Measurements from ENCODE around the gene FSIP1.
"Not testable (repeated sequence)": the region's sequence is repeated elsewhere in the genome, so short reads cannot be mapped to it uniquely, and the experiment has no call there.

Gene FSIP1

GRCh38 chr15:39782441-39783138, at the start of gene FSIP1:
FSIP1 (minus strand) TSS chr15:39782841; CDS start chr15:39776524, 6,317 bp downstream.
- peak; percentile 87 to 94 (median 90) for DNase-seq

- DNase-seq = no peak
Observed at GRCh38 chr15:39830166-39830565, 47.5 kb upstream of the FSIP1 start.

GRCh38 chr15:39828374-39828931, 45.8 kb upstream of the FSIP1 start:
- no peak for DNase-seq

GRCh38 chr15:39826975-39827374, 44.3 kb upstream of the FSIP1 start:
- no peak for DNase-seq

GRCh38 chr15:39823634-39824033, 41.0 kb upstream of the FSIP1 start:
- DNase-seq = no peak

GRCh38 chr15:39820050-39820602, 37.5 kb upstream of the FSIP1 start:
- no peak for DNase-seq

GRCh38 chr15:39819533-39819932, 36.9 kb upstream of the FSIP1 start:
- DNase-seq = no peak

- no peak for DNase-seq
Observed at GRCh38 chr15:39817892-39818291, 35.3 kb upstream of the FSIP1 start.

GRCh38 chr15:39814489-39814888, 31.8 kb upstream of the FSIP1 start:
- no peak for DNase-seq

- not testable (repeated sequence) for DNase-seq
Observed at GRCh38 chr15:39812651-39813050, 30.0 kb upstream of the FSIP1 start.

GRCh38 chr15:39808909-39809308, 26.3 kb upstream of the FSIP1 start:
- no peak for DNase-seq

- DNase-seq = no peak
Observed at GRCh38 chr15:39807791-39808190, 25.1 kb upstream of the FSIP1 start.

- no peak for DNase-seq
Observed at GRCh38 chr15:39804026-39804425, 21.4 kb upstream of the FSIP1 start.

GRCh38 chr15:39803016-39803415, 20.4 kb upstream of the FSIP1 start:
- DNase-seq = no peak

GRCh38 chr15:39801641-39802309, 19.1 kb upstream of the FSIP1 start:
- DNase-seq = no peak

- no peak for DNase-seq
Observed at GRCh38 chr15:39799552-39800011, 16.9 kb upstream of the FSIP1 start.

GRCh38 chr15:39798382-39798781, 15.7 kb upstream of the FSIP1 start:
- DNase-seq = no peak

GRCh38 chr15:39797407-39797806, 14.8 kb upstream of the FSIP1 start:
- no peak for DNase-seq

- DNase-seq = no peak
Observed at GRCh38 chr15:39796601-39797000, 14.0 kb upstream of the FSIP1 start.

GRCh38 chr15:39795486-39795885, 12.8 kb upstream of the FSIP1 start:
- DNase-seq = no peak

- DNase-seq = no peak
Observed at GRCh38 chr15:39794954-39795353, 12.3 kb upstream of the FSIP1 start.

GRCh38 chr15:39793923-39794322, 11.3 kb upstream of the FSIP1 start:
- no peak for DNase-seq

- no peak for DNase-seq
Observed at GRCh38 chr15:39792844-39793335, 10.2 kb upstream of the FSIP1 start.

Data from activated CD4-positive, CD25-positive, alpha-beta regulatory T cell (primary cell).